HG03521 (cell line): ENCODE data around the gene SPATA18.
A peak's percentile ranks its signal among the peaks of the same experiment; 100 is the strongest.

Source experiments
- ATAC-seq: cut with Tn5 transposase; IDR thresholded peaks from one replicate; pipeline ENCODE4 v1.9.1; 2021; ENCODE audit warnings: mild to moderate bottlenecking, moderate library complexity; ENCODE audit not compliant: unreplicated experiment

The SPATA18 gene

GRCh38 chr4:52051213-52051614, at the start of gene SPATA18:
Gene SPATA18 (plus strand): TSS chr4:52051304. CDS start chr4:52051705, 401 bp downstream.
- peak; percentile 41 for ATAC-seq

GRCh38 chr4:52001616-52002015, 49.5 kb upstream of the SPATA18 start:
- no peak for ATAC-seq

GRCh38 chr4:52004414-52004813, 46.7 kb upstream of the SPATA18 start:
- no peak for ATAC-seq

- ATAC-seq = no peak
Measured at GRCh38 chr4:52005604-52006273, 45.4 kb upstream of the SPATA18 start.

GRCh38 chr4:52006887-52007286, 44.2 kb upstream of the SPATA18 start:
- ATAC-seq = no peak

GRCh38 chr4:52010986-52011385, 40.1 kb upstream of the SPATA18 start:
- no peak for ATAC-seq

GRCh38 chr4:52012651-52013050, 38.5 kb upstream of the SPATA18 start:
- no peak for ATAC-seq

GRCh38 chr4:52014903-52015302, 36.2 kb upstream of the SPATA18 start:
- no peak for ATAC-seq

GRCh38 chr4:52015366-52015765, 35.7 kb upstream of the SPATA18 start:
- ATAC-seq = no peak

GRCh38 chr4:52016981-52017380, 34.1 kb upstream of the SPATA18 start:
- no peak for ATAC-seq

- no peak for ATAC-seq
Measured at GRCh38 chr4:52017814-52018213, 33.3 kb upstream of the SPATA18 start.

GRCh38 chr4:52019936-52020657, 31.0 kb upstream of the SPATA18 start, which contains the start of gene LRRC66:
Gene LRRC66 (minus strand): TSS chr4:52020363. CDS start chr4:52017613, 2,750 bp downstream.
- no peak for ATAC-seq

- no peak for ATAC-seq
Measured at GRCh38 chr4:52028970-52029369, 22.1 kb upstream of the SPATA18 start.

GRCh38 chr4:52032005-52032404, 19.1 kb upstream of the SPATA18 start:
- no peak for ATAC-seq

- ATAC-seq = no peak
Measured at GRCh38 chr4:52035190-52035589, 15.9 kb upstream of the SPATA18 start.

GRCh38 chr4:52036886-52037530, 14.1 kb upstream of the SPATA18 start:
- no peak for ATAC-seq

GRCh38 chr4:52037689-52038102, 13.4 kb upstream of the SPATA18 start:
- peak; percentile 43 for ATAC-seq

- peak; percentile 91 for ATAC-seq
Measured at GRCh38 chr4:52038103-52038912, 12.8 kb upstream of the SPATA18 start, which contains the start of gene SGCB. Gene SGCB (minus strand): TSS chr4:52038299. CDS start chr4:52038259, 40 bp downstream.

- no peak for ATAC-seq
Measured at GRCh38 chr4:52045028-52045427, 6.1 kb upstream of the SPATA18 start.

- ATAC-seq = no peak
Measured at GRCh38 chr4:52049266-52049665, 1.8 kb upstream of the SPATA18 start.
